ENCODE data around the gene NAA20.
A peak's percentile ranks its signal among the peaks of the same experiment; 100 is the strongest.

DNA sequence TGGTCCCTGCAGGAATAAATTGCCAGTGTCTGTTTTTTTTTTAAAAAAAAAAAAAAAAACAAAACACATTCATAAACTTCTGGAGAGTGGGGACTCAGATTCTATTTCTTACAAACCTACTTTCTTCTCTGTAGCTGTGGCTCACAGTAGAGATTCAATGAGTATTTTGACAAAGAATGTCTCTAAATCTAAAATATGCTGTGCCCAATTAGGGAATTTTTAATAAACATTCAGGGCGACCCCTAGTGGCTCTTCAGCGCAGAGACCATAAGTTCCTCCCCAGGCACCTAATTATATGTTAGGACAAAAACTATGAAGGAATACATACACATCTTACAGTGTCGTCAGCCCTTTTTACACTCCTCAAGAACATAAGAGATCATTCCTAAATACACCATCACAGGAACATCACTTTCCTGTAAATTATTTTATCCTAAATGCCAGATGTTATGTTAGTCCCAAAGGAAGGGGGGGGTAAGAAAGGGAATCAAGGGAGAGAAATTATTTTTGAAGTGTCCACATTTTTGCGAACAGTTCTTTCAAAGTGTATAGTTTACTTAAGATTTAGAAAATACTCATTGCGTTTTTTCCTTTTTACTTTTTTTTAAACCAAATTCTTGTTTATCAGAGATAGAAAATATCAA, 21.8 kb upstream of the NAA20 start:
- TF ChIP-seq, protein P1, sequence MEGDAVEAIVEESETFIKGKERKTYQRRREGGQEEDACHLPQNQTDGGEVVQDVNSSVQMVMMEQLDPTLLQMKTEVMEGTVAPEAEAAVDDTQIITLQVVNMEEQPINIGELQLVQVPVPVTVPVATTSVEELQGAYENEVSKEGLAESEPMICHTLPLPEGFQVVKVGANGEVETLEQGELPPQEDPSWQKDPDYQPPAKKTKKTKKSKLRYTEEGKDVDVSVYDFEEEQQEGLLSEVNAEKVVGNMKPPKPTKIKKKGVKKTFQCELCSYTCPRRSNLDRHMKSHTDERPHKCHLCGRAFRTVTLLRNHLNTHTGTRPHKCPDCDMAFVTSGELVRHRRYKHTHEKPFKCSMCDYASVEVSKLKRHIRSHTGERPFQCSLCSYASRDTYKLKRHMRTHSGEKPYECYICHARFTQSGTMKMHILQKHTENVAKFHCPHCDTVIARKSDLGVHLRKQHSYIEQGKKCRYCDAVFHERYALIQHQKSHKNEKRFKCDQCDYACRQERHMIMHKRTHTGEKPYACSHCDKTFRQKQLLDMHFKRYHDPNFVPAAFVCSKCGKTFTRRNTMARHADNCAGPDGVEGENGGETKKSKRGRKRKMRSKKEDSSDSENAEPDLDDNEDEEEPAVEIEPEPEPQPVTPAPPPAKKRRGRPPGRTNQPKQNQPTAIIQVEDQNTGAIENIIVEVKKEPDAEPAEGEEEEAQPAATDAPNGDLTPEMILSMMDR (IDR thresholded peaks at IDR 0.05 in 4 of 5, conservative IDR thresholded peaks at IDR 0.05 in 1 of 5) = peak; percentile 71 to 85 (median 83)
- no peak for TF ChIP-seq POLR2A (IDR thresholded peaks at IDR 0.05)
